Hepatocyte (in vitro differentiated cells): ENCODE results near the gene CYP4A11. TPM values are rescaled to one million over a fixed set of nuclear protein-coding genes. Genes with fewer than 3 reads are reported as not detected.
"Not testable (repeated sequence)": the region's sequence is repeated elsewhere in the genome, so short reads cannot be mapped to it uniquely, and the experiment has no call there.

Source experiments
- DNase-seq: peaks from one replicate; pipeline ENCODE4 v3.0.0-alpha.2; 2016; ENCODE audit warnings: low spot score
- H2AFZ ChIP-seq: fragments of 200-600 bp; sonication (generic); 2 replicates; pipeline ENCODE4 v1.6.0; 2016; ENCODE audit warnings: antibody characterized with exemption, mild to moderate bottlenecking
- H3K27ac ChIP-seq: fragments of 200-600 bp; sonication (generic); 2 replicates; pipeline ENCODE4 v1.5.1; 2016; ENCODE audit warnings: mild to moderate bottlenecking
- H3K27me3 ChIP-seq: fragments of 200-600 bp; sonication (generic); 2 replicates; pipeline ENCODE4 v1.6.1; 2016
- H3K36me3 ChIP-seq: fragments of 200-600 bp; sonication (generic); replicated peaks from 2 replicates; pipeline ENCODE4 v1.5.1; 2016; ENCODE audit warnings: low read depth; ENCODE audit not compliant: insufficient read depth
- H3K4me1 ChIP-seq: fragments of 200-600 bp; sonication (generic); 2 replicates; pipeline ENCODE4 v1.5.1; 2016; ENCODE audit warnings: mild to moderate bottlenecking, moderate library complexity; ENCODE audit not compliant: insufficient read depth
- H3K4me2 ChIP-seq: fragments of 200-600 bp; sonication (generic); 2 replicates; pipeline ENCODE4 v1.6.0; 2016
- H3K4me3 ChIP-seq: fragments of 200-600 bp; sonication (generic); 2 replicates; pipeline ENCODE4 v1.5.1; 2016; ENCODE audit warnings: mild to moderate bottlenecking
- H3K79me2 ChIP-seq: fragments of 200-600 bp; sonication (generic); 2 replicates; pipeline ENCODE4 v1.6.0; 2017; ENCODE audit warnings: mild to moderate bottlenecking
- H3K9me2 ChIP-seq: fragments of 200-600 bp; sonication (generic); replicated peaks from 2 replicates; pipeline ENCODE4 v1.6.0; 2017; ENCODE audit warnings: mild to moderate bottlenecking; ENCODE audit not compliant: insufficient read depth
- H3K9me3 ChIP-seq: fragments of 200-600 bp; sonication (generic); 2 replicates; pipeline ENCODE4 v1.5.1; 2016; ENCODE audit warnings: low read depth, mild to moderate bottlenecking
- H4K20me1 ChIP-seq: fragments of 200-600 bp; sonication (generic); 2 replicates; pipeline ENCODE4 v1.6.0; 2016; ENCODE audit warnings: mild to moderate bottlenecking; ENCODE audit not compliant: insufficient read depth, poor library complexity, severe bottlenecking
- EZH2 ChIP-seq: fragments of 200-600 bp; sonication (generic); IDR thresholded peaks from 2 replicates; pipeline ENCODE4 v1.6.1; 2016; ENCODE audit warnings: antibody characterized with exemption, mild to moderate bottlenecking, borderline replicate concordance
- EZH2phosphoT487 ChIP-seq: fragments of 200-600 bp; sonication (generic); IDR thresholded peaks from one replicate; pipeline ENCODE4 v1.6.1; 2018; ENCODE audit warnings: antibody characterized with exemption, mild to moderate bottlenecking, low read depth, moderate library complexity; ENCODE audit not compliant: unreplicated experiment, severe bottlenecking
- WGBS: methylation state at CpG from one replicate; pipeline ENCODE4 v1.1.6; 2016; ENCODE audit warnings: low lambda C conversion rate; ENCODE audit errors: missing lambda C conversion rate; 5-methylcytosine and 5-hydroxymethylcytosine counted together
- polyA plus RNA-seq: library from polyadenylated mRNA; unstranded; fragments of >200 nt; fragmentation: Nextera tagmentation; extraction: Ambion mirVana; gene quantifications from 2 replicates; pipeline ENCODE4 v1.2.1, GENCODE V29; 2016
- total RNA-seq: library from RNA; depleted of rRNA; stranded (reverse); fragments of >200 nt; gene quantifications from 2 replicates; pipeline ENCODE4 v1.2.3, GENCODE V29; 2014
- TF ChIP-seq, protein P1 (sequence below): fragments of 200-600 bp; sonication (generic); IDR thresholded peaks from 2 replicates; pipeline ENCODE4 v1.5.1; 2016; ENCODE audit warnings: antibody characterized with exemption, mild to moderate bottlenecking; ENCODE audit not compliant: poor library complexity

The CYP4A11 gene, protein sequence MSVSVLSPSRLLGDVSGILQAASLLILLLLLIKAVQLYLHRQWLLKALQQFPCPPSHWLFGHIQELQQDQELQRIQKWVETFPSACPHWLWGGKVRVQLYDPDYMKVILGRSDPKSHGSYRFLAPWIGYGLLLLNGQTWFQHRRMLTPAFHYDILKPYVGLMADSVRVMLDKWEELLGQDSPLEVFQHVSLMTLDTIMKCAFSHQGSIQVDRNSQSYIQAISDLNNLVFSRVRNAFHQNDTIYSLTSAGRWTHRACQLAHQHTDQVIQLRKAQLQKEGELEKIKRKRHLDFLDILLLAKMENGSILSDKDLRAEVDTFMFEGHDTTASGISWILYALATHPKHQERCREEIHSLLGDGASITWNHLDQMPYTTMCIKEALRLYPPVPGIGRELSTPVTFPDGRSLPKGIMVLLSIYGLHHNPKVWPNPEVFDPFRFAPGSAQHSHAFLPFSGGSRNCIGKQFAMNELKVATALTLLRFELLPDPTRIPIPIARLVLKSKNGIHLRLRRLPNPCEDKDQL
- total RNA-seq (14.1 and 20.8 TPM in 2 replicates), polyA plus RNA-seq (26.5 and 62.4 TPM in 2 replicates)

DNA sequence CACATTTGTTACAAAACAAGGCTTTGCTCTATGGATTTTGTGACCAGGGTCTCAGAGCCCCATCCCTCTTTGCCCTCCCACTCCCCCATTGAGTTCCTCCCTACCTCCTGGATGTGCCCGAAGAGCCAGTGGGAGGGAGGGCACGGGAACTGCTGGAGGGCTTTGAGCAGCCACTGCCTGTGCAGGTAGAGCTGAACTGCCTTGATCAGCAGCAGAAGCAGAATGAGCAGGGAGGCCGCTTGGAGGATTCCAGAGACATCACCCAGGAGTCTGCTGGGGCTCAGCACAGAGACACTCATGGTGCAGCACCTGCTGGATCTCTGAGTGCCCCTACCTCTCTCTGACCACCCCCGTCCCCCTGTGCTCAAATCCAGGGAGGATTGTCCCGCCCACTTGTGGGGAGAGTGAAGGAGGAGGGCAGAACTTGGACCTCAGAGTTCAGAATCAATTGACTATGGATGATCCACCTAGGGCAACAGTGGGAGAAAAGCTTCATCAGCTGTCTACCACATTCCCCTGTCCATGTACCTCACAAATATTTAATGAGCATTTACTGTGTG lies at the start of gene CYP4A11:
Gene CYP4A11 (minus strand): TSS at position 342 of the 560 bp plus-strand sequence. CDS start 43 bp downstream, at position 299.
- Histone ChIP-seq H3K4me3 (no peak within 1 kb of the TSS), H3K9me2 (no peaks in the 10 kb centered on the region)
- TF ChIP-seq EZH2phosphoT487 (no peak), EZH2 (no peak)
- TF ChIP-seq, protein P1, sequence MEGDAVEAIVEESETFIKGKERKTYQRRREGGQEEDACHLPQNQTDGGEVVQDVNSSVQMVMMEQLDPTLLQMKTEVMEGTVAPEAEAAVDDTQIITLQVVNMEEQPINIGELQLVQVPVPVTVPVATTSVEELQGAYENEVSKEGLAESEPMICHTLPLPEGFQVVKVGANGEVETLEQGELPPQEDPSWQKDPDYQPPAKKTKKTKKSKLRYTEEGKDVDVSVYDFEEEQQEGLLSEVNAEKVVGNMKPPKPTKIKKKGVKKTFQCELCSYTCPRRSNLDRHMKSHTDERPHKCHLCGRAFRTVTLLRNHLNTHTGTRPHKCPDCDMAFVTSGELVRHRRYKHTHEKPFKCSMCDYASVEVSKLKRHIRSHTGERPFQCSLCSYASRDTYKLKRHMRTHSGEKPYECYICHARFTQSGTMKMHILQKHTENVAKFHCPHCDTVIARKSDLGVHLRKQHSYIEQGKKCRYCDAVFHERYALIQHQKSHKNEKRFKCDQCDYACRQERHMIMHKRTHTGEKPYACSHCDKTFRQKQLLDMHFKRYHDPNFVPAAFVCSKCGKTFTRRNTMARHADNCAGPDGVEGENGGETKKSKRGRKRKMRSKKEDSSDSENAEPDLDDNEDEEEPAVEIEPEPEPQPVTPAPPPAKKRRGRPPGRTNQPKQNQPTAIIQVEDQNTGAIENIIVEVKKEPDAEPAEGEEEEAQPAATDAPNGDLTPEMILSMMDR, result no peak

DNA sequence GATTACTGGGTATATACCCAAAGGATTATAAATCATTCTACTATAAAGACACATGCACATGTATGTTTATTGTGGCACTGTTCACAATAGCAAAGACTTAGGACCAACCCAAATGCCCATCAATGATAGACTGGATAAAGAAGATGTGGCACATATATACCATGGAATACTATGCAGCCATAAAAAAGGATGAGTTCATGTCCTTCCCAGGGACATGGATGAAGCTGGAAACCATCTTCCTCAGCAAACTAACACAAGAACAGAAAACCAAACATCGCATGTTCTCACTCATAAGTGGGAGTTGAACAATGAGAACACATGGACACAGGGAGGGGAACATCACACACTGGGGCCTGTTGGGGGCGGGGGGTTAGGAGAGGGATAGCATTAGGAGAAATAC lies 49.3 kb upstream of the CYP4A11 start:
- not testable (repeated sequence) for H3K4me1 ChIP-seq, H3K36me3 ChIP-seq, DNase-seq, H3K27me3 ChIP-seq, H3K27ac ChIP-seq, H4K20me1 ChIP-seq, H3K9me3 ChIP-seq, H3K9me2 ChIP-seq, H3K4me2 ChIP-seq, H3K4me3 ChIP-seq, H2AFZ ChIP-seq, H3K79me2 ChIP-seq
- WGBS, result 88% methylated on average over 2 of the region's 2 CpGs

More for the DNA sequence above, at the start of gene CYP4A11:
- WGBS, result 72% methylated on average over 4 of the region's 5 CpGs
- Histone ChIP-seq H3K79me2 (no peaks in the 10 kb centered on the region), H3K27ac (no peak within 1 kb of the TSS), H3K4me2 (no peak within 1 kb of the TSS), H3K4me1 (no peaks in the 10 kb centered on the region), H3K27me3 (no peaks in the 10 kb centered on the region), H3K9me3 (no peaks in the 10 kb centered on the region), H2AFZ (no peak within 1 kb of the TSS), H4K20me1 (no peaks in the 10 kb centered on the region), H3K36me3 (no peaks in the 10 kb centered on the region)
- no peak for DNase-seq

DNA sequence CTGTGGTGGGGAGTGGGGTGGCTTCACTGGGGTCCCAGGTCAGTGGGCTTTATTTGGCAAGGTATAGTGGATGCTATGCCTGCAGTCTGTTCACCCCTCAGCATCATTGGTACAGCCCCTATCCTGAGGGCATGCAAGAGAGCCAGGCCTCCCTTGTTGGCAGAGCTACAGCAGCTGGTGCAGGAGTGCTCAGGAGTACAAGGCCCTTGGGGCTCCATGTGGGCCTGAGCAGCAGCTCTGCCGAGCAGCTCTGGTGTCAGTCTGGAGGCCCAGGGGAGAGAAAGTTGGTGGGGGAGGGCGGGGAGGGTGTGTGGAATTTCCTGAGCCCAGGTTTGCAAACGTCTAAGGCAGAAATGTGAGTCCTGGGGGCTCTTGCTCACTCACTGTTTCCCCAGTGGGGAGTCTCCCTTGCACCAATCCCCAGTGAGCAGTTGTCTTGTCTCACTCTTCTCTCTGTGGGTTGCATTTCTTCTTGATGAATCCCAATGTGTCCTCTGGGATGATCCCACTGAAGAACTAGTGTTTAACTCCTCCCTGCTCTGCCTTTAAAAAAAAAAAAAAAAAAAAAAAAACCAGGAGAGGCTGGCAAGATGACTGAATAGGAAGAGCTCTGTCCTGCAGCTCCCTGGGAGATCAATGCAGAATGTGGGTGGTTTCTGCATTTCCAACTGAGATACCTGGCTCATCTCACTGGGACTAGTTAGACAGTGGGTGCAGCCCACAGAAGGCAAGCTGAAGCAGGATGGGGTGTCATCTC lies 42.7 kb upstream of the CYP4A11 start:
- Histone ChIP-seq H3K36me3 (no peaks in the 10 kb centered on the region), H3K9me2 (no peaks in the 10 kb centered on the region), H3K4me2 (no peak overlapping the region), H3K79me2 (no peaks in the 10 kb centered on the region), H3K4me1 (no peaks in the 10 kb centered on the region), H2AFZ (no peak overlapping the region), H3K27ac (no peak overlapping the region), H4K20me1 (no peaks in the 10 kb centered on the region), H3K4me3 (no peak overlapping the region), H3K27me3 (peaks cover 5% of the 10 kb centered on the region), H3K9me3 (no peaks in the 10 kb centered on the region)
- TF ChIP-seq, protein P1, result no peak
- no peak for TF ChIP-seq EZH2phosphoT487
- TF ChIP-seq EZH2, result no peak
- WGBS, result 32% methylated on average over 3 of the region's 3 CpGs
- DNase-seq, result no peak
